Measurements from ENCODE around the gene SND1.

The SND1 gene

GRCh38 chr7:127732306-127732705 is 80.3 kb downstream of the SND1 start:
- no peak for DNase-seq (ENCODE audit: extremely low read depth, low read depth)
- H3K4me3 ChIP-seq (replicated peaks; ENCODE audit: low read depth, low read length) = no peak overlapping the region
- TF ChIP-seq, protein P1, sequence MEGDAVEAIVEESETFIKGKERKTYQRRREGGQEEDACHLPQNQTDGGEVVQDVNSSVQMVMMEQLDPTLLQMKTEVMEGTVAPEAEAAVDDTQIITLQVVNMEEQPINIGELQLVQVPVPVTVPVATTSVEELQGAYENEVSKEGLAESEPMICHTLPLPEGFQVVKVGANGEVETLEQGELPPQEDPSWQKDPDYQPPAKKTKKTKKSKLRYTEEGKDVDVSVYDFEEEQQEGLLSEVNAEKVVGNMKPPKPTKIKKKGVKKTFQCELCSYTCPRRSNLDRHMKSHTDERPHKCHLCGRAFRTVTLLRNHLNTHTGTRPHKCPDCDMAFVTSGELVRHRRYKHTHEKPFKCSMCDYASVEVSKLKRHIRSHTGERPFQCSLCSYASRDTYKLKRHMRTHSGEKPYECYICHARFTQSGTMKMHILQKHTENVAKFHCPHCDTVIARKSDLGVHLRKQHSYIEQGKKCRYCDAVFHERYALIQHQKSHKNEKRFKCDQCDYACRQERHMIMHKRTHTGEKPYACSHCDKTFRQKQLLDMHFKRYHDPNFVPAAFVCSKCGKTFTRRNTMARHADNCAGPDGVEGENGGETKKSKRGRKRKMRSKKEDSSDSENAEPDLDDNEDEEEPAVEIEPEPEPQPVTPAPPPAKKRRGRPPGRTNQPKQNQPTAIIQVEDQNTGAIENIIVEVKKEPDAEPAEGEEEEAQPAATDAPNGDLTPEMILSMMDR (IDR thresholded peaks at IDR 0.05; ENCODE audit: low read depth, low read length, missing control alignments) = no peak

DNA sequence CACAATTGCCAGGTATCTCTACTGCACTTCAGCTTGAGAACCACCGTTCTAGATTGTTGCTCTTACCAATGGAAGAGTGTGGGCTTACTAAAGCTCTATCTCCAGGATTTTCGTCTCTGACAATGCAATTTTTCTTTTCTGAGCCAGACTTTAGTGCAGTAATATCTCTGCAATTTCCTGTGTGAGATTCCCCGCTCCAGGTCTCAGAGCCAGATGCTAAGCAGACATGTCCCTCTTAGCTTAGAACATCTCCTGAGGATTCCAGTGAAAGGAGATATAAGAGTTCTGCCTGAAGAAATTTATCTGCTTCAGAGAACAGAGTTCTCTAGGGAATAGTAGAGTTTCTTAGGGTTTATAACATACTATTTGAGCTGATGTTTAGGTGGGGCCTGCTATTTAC is 82.0 kb downstream of the SND1 start:
- TF ChIP-seq, protein P1 (IDR thresholded peaks at IDR 0.05; ENCODE audit: low read depth, low read length, missing control alignments) = no peak
- H3K4me3 ChIP-seq (replicated peaks; ENCODE audit: low read depth, low read length) = no peak overlapping the region
- DNase-seq (ENCODE audit: extremely low read depth, low read depth) = no peak

DNA sequence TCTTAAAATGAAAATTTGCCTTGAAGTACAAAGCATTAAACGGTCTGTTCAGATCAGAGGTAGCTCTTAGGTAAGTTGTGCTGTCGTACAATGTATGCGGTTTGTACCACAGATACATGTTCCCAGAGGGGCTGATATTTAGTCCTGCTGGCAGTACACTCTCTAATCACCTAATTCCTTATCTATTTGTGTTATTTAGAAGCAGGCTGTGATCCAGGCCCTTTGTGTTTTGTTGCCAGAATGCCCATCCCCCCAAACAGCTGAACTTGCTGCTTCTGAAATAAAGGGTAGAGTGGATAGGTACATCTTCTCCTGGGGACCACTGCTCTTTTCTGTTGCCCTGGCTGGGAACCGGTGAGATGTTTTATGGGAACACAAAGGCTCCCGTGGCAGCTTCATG is 84.5 kb downstream of the SND1 start:
- DNase-seq (ENCODE audit: extremely low read depth, low read depth) = no peak
- TF ChIP-seq, protein P1 (IDR thresholded peaks at IDR 0.05; ENCODE audit: low read depth, low read length, missing control alignments) = no peak
- H3K4me3 ChIP-seq (replicated peaks; ENCODE audit: low read depth, low read length) = no peak overlapping the region

DNA sequence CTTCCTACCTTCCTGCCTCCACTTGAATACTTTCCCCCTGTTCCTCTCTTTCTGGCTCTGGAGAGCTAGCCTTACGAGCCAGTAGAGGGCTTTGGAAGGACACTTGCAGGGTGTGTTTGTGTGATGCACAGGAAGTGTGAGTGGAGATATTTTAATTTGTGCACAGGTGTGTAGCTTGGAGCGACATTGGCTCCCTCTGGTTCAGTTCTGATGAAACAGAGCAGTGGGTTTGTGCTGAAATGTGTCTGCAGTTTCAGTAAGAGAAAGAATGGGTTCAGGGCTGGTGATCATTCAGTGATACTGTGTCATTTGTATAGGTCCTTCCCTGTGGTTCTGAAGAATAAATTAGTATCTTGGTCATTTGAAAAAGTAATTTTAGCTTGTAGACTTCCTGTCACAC is 86.9 kb downstream of the SND1 start:
- H3K4me3 ChIP-seq (replicated peaks; ENCODE audit: low read depth, low read length) = no peak overlapping the region
- no peak for DNase-seq (ENCODE audit: extremely low read depth, low read depth)
- TF ChIP-seq, protein P1 (IDR thresholded peaks at IDR 0.05; ENCODE audit: low read depth, low read length, missing control alignments) = no peak

GRCh38 chr7:127741764-127742375 is 89.9 kb downstream of the SND1 start:
- H3K4me3 ChIP-seq (replicated peaks; ENCODE audit: low read depth, low read length) = no peak overlapping the region
- TF ChIP-seq, protein P1 (IDR thresholded peaks at IDR 0.05; ENCODE audit: low read depth, low read length, missing control alignments) = no peak
- no peak for DNase-seq (ENCODE audit: extremely low read depth, low read depth)

GRCh38 chr7:127745445-127745844 is 93.5 kb downstream of the SND1 start:
- TF ChIP-seq, protein P1 (IDR thresholded peaks at IDR 0.05; ENCODE audit: low read depth, low read length, missing control alignments) = no peak
- no peak for DNase-seq (ENCODE audit: extremely low read depth, low read depth)
- no peak overlapping the region for H3K4me3 ChIP-seq (replicated peaks; ENCODE audit: low read depth, low read length)

- DNase-seq (ENCODE audit: extremely low read depth, low read depth) = no peak
- H3K4me3 ChIP-seq (replicated peaks; ENCODE audit: low read depth, low read length) = no peak overlapping the region
- TF ChIP-seq, protein P1 (IDR thresholded peaks at IDR 0.05; ENCODE audit: low read depth, low read length, missing control alignments) = no peak
Observed at GRCh38 chr7:127751062-127751461, 99.1 kb downstream of the SND1 start.
